GM19025 (cell line): ENCODE measurements around the gene SNRPA.

Source experiments
- ATAC-seq: cut with Tn5 transposase; IDR thresholded peaks from one replicate; pipeline ENCODE4 v1.9.1; 2021; ENCODE audit warnings: mild to moderate bottlenecking, low read depth, moderate library complexity; ENCODE audit not compliant: unreplicated experiment

SNRPA gene

DNA sequence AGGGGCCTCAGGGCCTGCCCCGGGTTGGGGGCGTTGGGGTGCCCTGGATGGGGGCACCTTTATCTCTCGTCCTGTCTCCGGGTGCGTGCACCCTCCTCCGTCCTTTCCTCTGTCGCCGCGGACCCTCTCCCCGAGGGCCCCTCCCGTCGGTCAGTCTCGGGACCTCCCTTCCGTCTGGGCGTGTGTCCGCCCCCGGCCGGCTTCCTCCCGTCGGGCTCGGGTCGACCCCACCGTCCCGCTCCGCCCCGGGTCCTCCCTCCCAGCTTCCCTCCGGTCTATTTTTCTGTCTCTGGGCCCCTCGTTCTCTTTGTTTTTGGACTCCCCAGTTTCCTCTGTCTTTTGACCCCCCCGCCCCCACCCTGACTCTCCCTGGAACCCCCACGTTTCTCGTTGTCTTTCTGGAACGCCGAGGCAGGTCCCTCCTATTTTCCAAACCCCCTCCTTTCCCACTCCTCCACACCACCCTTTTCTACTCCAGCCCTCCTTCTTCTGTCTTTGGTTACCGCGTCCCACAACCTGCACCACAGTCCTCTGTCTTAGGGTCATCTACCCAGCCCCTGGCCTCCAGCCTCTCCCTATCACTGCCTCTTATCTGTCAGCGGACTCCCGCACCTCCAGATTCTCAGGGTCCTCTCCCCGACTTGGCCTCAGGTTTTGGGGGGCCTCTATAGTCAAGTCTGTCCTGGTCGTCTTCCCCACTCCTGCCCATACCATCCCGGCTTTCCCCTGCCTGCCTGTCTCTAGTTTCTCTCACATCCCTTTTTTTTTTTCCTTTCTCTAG is 48.7 kb downstream of the SNRPA start:
- no peak for ATAC-seq

DNA sequence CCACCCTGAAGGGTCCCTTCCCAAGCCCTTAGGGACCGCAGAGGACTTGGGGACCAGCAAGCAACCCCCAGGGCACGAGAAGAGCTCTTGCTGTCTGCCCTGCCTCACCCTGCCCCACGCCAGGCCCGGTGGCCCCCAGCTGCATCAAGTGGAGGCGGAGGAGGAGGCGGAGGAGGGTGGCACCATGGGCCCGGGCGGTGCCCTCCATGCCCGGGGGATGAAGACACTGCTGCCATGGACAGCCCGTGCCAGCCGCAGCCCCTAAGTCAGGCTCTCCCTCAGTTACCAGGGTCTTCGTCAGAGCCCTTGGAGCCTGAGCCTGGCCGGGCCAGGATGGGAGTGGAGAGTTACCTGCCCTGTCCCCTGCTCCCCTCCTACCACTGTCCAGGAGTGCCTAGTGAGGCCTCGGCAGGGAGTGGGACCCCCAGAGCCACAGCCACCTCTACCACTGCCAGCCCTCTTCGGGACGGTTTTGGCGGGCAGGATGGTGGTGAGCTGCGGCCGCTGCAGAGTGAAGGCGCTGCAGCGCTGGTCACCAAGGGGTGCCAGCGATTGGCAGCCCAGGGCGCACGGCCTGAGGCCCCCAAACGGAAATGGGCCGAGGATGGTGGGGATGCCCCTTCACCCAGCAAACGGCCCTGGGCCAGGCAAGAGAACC is 49.5 kb downstream of the SNRPA start:
- no peak for ATAC-seq

DNA sequence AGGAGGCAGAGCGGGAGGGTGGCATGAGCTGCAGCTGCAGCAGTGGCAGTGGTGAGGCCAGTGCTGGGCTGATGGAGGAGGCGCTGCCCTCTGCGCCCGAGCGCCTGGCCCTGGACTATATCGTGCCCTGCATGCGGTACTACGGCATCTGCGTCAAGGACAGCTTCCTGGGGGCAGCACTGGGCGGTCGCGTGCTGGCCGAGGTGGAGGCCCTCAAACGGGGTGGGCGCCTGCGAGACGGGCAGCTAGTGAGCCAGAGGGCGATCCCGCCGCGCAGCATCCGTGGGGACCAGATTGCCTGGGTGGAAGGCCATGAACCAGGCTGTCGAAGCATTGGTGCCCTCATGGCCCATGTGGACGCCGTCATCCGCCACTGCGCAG is 50.0 kb downstream of the SNRPA start:
- no peak for ATAC-seq

DNA sequence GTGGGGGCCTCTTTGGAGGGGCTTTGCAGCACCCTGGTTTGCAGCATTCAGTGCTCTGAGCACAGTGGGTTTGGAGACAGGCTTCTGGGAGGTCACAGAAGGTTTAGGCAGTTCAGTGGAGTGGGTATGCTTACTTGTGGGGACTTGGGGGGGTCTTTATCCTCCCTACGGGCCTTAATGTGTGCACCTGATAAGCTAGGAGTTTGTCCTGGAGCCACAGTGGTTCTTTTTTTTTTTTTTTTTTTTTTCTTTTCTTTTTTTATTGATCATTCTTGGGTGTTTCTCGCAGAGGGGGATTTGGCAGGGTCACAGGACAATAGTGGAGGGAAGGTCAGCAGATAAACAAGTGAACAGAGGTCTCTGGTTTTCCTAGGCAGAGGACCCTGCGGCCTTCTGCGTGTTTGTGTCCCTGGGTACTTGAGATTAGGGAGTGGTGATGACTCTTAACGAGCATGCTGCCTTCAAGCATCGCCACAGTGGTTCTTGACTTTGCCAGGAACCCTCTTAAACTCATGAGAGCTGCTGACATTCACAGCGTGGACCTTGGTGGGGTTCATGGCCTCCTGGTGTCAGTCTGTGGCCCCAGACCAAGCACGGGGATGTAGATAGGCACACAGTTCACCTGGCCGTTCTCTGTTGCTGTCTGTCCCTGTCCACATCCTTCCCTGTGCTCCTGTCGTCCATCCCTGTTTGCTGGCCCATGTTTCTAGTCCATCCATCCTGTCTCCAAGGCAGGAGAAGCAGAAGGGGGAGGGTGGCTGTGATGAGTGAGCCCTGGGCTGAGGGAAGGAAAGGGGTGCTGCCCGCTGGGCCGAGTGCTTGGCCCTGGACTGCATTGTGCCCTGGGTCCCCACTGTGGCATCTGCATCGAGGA is 50.7 kb downstream of the SNRPA start:
- no peak for ATAC-seq

DNA sequence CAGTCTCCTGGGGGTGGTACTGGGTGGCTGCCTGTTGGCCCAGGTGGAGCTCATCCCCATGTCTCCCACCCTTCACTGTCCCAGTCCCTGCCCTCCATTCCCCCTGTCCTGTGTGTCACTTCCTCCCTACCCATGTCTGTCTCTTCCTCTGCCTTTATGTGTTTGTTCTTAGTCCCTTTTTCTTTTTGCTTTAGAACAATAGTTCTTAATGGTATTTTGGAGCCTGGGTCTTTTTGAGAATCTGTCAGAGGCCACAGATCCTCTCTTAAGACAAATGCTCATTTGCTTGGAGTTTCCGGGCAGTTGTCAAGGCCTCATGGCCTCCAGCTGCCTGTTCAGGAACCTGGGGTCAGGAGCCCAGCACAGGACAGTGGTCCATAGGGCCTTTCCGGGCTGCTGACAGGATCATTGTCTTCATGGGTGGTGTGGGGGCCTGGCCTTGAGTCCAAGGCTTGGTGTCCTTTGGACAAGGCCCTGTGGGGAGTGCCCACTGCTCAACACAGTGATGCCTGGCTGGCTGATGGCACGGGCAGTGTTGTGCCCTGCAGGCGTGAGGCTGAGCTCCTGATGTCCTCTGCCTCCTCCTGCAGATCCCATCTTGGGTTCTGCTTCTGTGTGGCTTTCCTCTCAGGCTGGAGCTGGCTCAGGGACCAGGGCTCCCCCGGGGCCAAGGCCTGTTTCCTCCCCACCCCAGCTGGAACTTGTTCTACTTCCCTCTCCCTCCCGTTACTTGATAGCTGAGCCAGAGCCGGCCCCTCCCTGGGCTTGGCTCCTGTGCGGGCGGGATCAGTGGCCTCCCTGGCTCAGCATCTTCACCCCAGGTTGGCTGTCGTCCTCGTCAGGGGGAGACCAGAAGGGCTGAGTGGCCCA is 51.5 kb downstream of the SNRPA start:
- ATAC-seq = no peak

DNA sequence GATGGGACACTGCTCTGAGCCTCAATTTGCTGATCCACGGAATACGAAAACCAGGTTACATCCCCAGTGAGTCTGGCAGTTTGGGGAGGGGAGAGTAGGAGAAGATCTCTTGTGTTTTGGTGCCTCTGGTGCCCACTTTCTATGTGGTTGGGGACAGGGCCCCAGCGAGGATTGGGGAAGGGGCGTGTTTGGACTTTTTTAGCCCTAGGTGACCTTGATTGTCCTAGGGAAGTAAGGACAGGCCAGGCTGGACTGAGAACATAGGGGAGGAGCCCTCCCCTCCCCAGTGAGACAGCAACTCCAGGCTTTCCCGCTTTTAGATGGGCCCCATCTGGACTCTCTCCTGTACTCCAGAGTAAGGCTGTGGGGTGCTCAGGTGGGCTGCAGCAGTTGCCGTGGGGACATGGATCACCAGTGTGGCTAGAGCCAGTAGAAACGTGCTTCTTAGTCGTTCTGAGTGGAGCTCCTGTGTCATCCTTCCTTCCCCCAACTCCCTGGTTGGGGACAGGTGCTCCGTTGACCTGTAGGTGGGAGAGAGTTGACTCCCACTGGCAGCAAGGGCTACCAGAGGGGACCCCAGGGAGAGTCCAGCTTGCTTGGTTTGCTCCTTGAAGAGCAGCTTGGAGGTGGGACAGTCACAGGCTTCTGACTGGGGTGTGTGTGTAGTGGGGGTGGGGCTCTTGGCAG is 52.3 kb downstream of the SNRPA start:
- ATAC-seq = no peak

DNA sequence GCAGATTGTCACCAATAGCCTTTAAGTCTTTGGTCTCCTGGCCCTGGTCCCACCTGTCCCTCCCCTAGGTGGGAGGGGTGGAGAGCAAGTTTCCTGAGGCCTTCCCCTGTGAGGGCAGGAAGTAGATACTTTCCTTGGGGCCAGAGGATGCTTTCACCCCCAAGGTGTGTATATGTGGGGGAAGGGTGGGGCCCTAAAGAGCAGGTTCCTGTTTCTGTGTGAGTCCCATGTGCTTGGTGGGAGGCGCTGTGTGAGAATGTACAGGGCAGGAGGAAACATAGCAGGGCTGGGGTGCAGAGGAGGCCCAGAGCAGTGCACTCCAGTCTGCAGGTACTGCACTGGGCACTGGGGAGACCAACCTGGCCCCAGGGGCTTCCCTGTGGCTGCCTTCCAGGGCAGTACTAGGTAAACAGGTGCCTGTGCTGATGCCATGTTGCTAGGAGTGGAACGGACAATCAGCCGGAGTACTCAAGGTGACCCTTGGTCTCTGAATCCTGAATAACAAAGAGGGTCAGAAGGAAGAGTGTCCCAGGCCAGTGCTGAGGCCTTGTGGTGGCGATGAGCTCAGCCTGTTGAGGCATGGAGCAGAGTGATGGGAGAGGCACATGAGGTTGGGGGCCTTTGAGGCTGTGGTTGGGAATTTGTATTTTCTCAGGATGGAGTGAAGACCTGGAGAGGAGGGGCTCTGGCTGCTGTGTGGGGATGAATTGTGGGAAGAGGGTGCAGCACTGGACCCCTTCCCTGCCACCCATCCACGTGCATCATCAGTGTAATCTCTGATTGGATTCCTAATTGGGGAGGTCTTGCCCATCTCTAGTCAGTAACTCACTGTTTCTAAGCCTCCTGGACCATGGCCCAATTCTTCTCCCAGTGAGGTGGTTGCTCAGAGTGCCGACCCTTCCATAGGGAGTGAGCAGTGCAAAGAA is 53.1 kb downstream of the SNRPA start:
- ATAC-seq = no peak

DNA sequence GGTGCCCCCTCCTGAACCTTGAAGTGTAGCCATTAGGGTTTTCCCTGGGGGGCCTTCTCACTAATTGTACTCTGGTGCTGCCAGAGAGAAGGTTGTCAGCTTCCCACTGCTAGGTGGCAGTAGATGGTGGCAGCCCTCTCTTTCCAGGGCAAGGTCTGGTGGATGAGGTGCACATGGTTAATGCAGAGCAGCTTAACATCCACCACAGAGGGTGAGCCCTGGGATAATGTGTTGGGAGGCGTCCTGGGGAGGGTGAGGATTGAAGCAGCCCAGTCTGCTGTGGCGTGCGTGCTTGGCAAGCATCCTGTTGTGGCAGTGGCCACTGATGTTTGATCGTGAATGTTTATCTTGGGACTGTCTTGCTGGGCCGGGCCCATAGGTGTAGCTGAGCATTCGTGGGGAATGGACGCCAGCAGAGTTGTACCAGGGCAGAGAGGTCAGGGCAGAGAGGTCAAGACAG is 53.8 kb downstream of the SNRPA start:
- ATAC-seq = no peak

DNA sequence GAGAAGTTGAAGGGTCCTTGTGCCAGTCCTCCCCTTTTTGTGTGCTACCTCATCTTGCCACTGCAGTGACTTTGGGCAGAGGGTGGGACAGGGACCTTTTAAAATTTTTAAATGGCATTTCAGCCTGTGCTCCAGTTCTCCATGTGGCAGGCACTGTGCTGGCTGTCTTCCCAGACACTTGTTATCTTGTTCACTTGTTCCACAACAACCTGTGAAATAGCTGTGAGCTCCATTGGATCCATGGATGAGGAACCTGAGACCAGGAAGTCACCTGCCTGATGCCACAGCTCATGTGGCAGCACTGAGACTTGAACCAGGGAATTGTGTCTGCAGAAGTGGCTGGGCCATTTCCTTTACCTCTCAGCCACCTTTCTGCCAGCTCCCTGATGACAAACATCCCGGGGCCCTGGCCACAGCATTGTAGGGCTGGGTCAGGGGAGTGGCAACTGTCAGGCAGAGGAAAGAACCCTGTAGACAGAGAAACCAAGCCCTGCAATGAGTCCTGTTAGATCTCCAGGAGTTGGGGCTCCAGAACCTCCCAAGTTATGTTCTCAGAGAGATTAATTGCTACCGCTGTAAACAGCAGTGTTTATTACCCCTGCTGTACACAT is 54.4 kb downstream of the SNRPA start:
- ATAC-seq = no peak

DNA sequence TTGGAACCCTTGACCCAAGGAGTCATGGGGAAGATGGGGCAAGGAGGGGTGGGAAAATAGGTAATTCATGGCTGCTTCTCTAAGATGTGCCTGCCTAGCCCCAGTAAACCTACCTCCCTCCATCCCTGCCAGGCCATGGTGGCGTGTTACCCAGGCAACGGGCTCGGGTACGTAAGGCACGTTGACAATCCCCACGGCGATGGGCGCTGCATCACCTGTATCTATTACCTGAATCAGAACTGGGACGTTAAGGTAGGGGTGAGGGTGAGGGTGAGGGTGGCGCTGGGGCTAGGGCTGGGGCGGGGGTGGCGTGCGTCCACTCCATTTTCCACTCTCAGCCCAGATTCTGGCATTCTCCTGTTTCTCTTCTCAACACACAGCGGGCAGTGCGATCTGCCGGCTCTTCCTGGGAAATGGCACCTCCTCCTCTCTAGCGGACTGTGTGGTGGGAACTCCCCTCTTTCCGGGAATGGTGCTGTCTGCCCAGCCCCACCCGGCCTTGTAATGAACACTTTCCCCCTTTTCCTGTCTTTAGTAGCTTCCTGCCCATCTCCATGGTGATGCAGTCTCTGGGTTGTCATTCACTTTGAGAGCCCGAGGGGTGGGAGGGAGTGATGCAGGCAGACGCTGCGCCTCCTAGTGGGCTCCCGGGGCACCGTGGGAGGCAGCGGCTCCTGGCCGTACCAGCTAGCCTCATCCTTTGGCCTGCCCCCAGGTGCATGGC is 55.6 kb downstream of the SNRPA start:
- ATAC-seq = no peak

DNA sequence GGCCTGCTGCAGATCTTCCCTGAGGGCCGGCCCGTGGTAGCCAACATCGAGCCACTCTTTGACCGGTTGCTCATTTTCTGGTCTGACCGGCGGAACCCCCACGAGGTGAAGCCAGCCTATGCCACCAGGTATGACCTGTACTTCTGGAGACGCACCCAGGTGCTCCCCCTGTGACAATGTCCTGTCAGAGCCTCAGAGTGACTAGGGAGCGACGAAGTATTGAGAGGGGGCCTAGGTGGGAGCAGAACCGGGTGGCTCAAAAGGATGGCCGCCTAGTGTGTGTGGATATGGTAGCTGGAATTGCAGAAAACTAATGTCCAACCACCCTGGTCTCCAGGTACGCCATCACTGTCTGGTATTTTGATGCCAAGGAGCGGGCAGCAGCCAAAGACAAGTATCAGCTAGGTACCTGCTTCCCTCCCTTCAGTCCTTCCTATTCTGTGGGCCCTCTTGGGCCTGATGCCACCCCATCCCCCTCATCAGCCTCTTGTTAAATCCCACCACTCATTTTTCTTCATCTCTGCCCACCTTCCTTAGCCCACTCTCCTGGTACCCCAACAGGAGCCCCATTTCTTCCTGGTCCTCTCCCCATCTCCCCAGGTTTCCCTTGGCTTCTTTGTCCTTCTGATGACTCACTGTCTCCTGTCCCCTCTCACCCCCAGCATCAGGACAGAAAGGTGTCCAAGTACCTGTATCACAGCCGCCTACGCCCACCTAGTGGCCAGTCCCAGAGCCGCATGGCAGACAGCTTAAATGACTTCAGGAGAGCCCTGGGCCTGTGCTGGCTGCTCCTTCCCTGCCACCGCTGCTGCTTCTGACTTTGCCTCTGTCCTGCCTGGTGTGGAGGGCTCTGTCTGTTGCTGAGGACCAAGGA is 56.4 kb downstream of the SNRPA start:
- no peak for ATAC-seq

DNA sequence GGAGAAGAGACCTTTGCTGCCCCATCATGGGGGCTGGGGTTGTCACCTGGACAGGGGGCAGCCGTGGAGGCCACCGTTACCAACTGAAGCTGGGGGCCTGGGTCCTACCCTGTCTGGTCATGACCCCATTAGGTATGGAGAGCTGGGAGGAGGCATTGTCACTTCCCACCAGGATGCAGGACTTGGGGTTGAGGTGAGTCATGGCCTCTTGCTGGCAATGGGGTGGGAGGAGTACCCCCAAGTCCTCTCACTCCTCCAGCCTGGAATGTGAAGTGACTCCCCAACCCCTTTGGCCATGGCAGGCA is 57.0 kb downstream of the SNRPA start:
- no peak for ATAC-seq

DNA sequence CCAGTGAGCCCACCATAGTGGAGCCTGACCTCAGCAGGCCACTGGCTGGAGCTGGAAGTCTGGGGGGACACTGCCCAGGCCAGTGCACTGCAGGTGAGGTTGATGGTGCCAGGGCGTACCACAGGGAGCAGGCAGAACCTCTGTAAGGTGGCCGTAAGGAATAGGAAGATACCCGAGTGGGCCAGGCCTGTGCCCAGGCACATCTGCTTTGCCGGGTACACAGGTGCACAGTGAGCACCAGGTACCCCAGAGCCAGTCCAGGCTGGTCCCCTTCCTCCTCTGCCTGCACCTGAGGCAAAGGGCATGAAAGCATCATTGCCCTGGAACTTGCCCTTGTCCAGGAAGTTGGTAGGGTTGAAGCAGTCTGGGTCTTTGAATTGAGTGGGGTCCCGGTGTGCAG is 57.5 kb downstream of the SNRPA start:
- no peak for ATAC-seq

DNA sequence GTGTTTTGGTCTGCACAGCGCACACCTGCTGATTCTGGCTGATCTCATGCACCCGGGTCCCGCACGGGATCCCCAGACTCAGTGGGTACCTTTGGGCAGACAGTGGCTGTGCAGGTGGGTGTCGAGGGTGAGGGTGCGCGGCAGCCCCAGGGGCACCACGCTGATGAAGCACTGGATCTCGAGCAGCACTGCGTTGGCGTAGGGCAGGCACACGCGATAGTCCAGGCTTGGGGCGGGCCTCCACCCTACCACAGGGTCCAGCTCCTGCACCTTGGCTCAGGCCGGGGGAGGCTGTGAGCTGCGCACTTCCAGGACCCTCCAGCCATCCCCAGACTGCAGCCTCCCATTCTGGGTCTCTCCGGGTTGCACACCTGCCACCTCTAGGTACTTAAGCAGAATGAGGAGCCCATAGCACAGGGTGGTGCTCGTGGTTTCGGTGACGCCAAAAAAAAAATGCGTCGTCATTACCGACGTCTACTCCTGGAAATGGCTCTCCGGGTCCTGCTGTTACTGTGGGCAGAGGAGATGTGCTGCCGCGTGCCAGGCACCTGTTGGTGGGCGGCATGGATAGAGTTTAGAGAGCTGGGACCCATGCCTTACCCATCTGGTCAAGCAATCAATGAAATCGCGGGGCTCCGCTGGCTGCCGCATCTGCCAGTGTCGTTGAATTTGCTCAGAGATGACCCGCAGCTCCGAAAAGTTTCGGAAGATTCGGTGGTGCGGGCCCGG is 58.5 kb downstream of the SNRPA start:
- no peak for ATAC-seq

DNA sequence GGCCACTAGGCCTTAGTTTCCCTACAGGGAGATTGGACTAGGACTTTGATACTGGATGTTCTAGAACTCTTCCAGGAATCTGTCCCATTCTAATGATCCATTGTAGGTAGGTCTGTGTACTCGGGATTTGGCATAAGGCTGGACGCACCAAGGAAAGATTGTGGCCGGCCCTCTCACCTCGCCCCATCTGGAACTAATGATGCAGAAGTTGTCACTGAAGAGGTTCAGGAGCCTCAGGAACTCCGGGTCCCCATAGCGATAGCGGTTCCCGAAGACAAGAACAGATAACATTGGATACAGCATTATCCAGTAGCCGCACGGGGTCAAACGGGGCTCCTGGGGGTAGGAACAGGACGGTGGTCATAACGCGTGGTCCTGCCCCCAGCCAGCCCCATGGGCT is 59.2 kb downstream of the SNRPA start:
- no peak for ATAC-seq
